Measurements from ENCODE around the gene HNRNPH2.

The HNRNPH2 gene

DNA sequence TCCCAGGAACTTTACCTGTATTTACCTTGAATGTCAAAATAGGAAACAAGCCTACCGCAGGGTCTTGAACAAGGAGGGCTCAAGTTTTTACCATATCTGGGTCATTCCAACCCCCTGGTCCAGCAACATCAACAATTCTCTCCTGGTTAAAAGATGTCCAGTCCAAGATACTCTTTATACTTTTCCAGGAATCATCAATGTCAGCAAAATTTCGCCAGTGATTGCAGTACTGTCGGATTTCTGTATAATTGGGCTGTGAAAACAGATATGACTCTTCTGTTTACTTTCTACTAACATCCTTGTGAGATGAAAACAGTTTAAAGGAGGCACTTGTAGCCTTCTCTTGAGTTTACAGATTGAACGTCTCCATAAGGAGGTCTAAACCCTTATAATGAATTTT lies 9.3 kb upstream of the HNRNPH2 start:
- DNase-seq = no peak

DNA sequence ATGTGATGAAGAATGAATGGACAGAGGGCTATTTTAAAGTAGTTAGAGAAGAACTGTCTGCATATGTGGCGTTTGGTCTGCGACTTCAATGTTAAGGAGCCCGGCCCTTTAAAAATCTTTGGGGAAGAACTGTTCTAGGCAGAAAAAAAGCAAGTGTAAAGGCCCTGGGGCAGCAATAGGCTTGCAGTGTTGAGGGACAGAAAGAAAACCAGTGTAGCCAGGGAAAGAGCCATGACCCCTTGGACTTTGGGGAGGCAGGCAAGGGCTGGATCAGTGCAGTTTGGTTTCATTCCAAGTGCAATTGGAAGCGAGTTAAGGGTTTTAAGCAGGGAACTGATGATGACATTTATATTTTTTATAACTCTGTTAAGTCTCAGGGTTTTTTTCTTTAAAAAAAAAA lies 8.2 kb upstream of the HNRNPH2 start:
- DNase-seq = no peak

DNA sequence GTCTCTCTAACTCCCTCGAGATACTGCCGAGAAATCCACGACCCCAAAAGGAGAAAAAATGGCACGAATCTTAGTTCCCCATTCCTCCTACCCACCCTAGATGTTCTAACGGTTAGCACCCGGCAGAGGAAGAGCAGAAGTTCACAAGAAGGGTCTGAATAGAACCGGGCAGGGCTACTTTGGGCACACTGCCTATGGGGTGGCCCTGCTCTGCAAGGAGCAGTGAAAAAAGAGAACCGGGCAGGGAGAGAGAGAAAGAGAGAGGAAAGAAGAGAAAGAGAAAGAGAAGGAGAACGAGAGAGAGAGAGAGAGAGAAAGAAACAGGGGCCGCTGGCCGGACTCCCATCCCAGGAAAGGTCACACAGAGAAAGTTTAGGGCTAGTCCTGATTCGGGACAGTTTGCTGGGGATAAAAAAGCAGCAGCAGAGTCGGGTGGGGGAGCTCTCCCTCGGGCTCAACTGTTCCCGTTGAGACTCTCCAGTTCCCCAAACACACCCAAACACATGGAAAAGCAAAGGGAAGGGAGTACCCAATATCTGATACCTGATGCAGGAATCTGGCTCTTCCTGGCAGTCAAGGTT lies 765 bp upstream of the HNRNPH2 start:
- no peak for DNase-seq

DNA sequence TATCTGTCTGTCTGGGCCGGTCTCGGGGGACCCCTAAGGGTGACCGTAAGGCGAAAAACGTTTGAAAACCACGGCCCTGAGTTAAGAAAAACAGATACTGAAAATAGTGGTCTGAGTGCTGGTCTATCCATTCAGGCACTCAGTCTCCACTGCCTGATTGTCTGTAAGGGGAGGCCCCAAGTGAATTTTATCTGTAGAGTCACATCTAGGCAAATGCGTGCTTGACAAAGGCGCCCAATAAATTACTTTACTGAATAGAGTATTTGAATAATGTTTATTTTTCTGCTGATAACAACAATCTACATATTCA lies 465 bp downstream of the HNRNPH2 start:
- no peak for DNase-seq

- no peak for DNase-seq
Measured at GRCh38 chrX:101409043-101409442, 1.0 kb downstream of the HNRNPH2 start.

DNA sequence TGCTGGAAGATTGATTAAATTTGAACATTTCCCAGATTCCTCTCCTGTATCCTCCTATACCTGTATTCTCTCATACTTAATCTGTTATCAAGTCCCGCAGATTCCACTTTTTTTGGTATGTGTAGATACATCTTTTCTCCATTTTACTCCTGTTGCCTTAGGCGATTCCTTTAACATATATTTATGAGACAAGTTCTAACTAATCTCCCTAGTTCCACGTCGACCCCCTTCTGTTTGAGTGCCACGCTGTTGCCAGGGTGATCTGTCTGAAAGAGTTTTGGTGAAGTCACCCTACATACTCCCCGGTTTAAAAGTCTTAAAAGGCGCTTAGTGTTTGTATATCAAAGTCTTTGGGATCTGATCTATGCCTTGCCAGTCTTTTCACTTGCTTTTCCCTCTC lies 2.4 kb downstream of the HNRNPH2 start:
- DNase-seq = no peak

GRCh38 chrX:101411984-101412383 lies 4.0 kb downstream of the HNRNPH2 start:
- no peak for DNase-seq

- DNase-seq = peak; percentile 69
Measured at GRCh38 chrX:101415180-101416145, 7.4 kb downstream of the HNRNPH2 start.

DNA sequence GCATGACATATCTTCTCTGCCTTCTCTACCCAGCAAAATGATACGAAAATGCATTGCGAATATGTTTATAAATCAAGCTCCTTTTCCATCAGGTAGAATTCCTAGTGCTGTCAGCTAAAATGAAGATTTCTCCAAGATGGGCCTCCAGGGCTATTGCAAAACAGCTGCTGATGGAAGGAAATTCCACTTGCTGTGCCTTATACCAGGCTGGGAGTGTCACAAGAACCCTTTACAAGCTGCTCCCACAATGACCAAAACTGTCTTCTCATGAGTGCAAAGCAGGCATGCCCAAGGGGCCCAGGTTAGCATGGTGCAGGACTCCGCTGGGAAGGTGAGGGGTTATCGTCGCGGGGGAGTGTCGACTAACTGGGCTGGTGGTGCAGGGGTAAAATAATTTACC lies 8.7 kb downstream of the HNRNPH2 start:
- DNase-seq = no peak

GRCh38 chrX:101417190-101417589 lies 9.2 kb downstream of the HNRNPH2 start:
- no peak for DNase-seq

DNA sequence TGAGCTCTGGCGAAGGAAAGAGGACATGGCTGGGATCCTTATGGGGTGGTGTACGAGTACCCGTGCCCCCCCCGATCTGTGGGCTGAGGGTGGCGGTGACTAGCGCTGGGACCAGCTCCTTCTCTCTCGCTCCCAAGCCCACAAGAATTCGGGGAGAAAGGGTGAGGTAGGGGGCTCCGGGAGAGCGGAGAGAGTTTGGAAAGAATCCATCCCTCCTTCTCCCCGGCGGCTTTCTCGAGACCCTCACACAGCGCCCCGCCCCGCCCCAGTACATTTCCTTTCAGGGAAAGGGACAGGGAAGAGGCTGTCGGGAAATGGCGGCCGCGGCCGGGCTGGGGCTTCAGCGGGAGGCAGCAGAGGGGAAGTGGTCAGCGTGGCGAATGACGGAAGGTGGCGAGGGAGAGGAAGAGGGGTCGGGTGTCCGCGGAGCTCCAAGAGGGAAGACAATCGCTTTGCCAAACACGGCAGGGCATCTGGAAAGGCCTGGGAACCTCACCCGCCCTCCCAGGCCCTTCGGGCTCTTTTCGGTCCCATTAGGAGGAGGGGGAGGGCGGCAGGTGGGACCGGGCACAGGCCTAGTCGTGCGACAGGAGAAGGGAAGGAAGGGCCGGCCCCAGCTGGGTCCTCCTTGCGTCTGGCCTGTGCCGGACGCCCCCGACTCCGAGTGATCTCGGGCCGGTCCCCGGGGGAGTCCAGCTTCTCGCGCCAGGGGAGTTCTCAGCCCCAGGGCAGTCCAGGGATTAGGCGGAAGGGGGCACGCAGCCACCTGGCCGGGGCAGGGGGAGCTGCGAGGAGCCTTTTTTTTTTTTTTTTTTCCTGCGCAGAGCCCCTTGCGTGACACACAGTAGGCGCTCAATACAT lies 10.2 kb downstream of the HNRNPH2 start:
- DNase-seq = peak; percentile 28

- no peak for DNase-seq
Measured at GRCh38 chrX:101419489-101419888, 11.5 kb downstream of the HNRNPH2 start.

GRCh38 chrX:101427954-101428353 lies 19.9 kb downstream of the HNRNPH2 start:
- DNase-seq = no peak

DNA sequence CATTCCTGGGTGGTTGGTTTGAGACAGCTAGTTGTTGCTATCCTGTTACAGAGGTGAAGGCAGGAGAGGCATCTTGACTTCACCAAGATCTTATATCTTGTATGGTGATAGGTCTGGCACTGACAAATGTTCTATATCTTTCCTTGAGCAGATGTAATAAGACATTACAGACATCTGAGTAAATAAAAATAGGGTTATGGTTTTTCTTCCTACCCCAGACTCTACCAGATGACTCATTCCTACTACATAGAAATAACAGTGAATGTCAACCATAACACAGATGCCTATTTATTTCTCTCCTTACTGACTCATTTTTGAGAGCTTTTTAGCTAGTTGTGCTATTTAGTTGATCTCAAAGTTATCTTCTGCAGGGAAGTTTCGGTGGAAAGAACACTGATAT lies 21.9 kb downstream of the HNRNPH2 start:
- peak; percentile 74 for DNase-seq

- peak; percentile 68 for DNase-seq
Measured at GRCh38 chrX:101430457-101431078, 22.5 kb downstream of the HNRNPH2 start.

DNA sequence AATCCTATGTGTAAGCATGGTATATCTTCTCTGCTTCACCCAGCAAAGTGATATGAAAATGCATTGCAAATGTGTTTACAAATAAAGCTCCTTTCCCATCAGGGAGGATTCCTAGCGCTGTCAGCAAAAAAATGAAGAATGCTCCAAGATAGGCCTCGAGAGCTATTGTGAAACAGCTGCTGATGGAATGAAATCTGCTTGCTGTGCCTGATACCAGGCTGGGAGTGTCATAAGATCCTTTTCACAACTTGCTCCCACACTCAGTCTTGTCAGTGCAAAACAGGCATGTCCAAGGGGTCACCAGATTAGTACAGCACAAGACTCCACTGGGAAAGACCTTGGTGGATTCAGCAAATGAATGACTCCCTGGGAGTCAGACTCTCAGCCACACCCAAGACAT lies 34.1 kb downstream of the HNRNPH2 start:
- no peak for DNase-seq

- no peak for DNase-seq
Measured at GRCh38 chrX:101449279-101449678, 41.3 kb downstream of the HNRNPH2 start.

DNA sequence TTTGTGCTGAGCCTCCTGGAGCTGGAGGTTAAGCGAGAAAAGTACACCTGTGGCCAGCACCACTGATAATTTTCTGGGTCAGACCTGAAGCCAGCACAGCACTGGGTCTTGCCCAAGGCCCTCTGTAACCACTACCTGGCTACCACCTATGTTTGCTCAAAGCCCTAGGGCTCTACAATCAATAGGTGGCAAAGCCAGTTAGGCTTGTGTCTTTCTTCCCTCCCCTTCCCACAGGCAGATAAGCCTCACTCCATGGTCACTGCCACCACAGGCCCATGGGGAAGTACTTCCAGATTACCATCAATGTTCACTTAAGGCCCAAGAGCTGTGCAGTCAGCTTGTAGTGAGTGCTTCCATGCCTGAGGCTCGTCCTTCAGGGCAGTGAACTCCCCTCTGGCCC lies 42.1 kb downstream of the HNRNPH2 start:
- DNase-seq = no peak

- no peak for DNase-seq
Measured at GRCh38 chrX:101450961-101451360, 42.9 kb downstream of the HNRNPH2 start.

DNA sequence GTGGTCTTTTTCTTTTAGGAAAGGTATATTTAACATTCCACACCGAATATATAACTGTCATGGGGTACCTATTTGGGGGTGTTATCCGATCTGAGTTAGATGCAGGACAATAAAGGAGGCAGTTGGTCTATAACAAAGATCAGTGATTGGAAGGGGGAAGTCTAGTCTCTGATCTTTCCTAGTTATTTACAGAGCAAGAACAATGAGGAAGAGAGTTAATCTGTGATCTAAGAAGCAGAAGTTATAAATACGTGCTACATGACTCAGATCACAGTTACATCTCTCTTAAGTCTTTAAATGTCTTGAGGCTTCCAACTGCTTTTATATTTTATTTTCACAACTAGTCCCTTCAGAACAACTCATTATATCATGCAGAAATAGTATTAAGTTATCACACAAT lies 44.0 kb downstream of the HNRNPH2 start:
- no peak for DNase-seq

- no peak for DNase-seq
Measured at GRCh38 chrX:101460669-101461068, 52.6 kb downstream of the HNRNPH2 start.

- peak; percentile 31 for DNase-seq
Measured at GRCh38 chrX:101462892-101463291, 54.9 kb downstream of the HNRNPH2 start.
